Common myeloid progenitor, CD34-positive (primary cell): Measurements from ENCODE around the gene FHL2.

ENCODE experiments used
- CTCF ChIA-PET: fragments of 350-600 bp; sonication (Branson Sonifier 250); formaldehyde crosslinking; loops from one replicate; lab custom pipeline; 2021; ENCODE audit warnings: antibody characterized with exemption; lab: Charles Lee
- POLR2A ChIA-PET: fragments of 350-600 bp; sonication (Branson Sonifier 250); formaldehyde crosslinking; loops from one replicate; lab custom pipeline; 2021; ENCODE audit warnings: antibody characterized with exemption; lab: Charles Lee
- DNase-seq, 3 donors: peaks; one replicate each; pipeline versions ENCODE4 v3.0.0 to v3.0.0-alpha.2; 2013
- H3K27ac ChIP-seq, 2 experiments: 1 replicate in 1 of 2; 2 replicates in 1 of 2; pipeline ENCODE4 v1.7.0; 2013; ENCODE audit warnings: inconsistent platforms in 2 of 2, low read length in 2 of 2, mild to moderate bottlenecking in 2 of 2, low read depth in 1 of 2, moderate library complexity in 1 of 2; ENCODE audit not compliant: severe bottlenecking in 2 of 2, insufficient read depth in 1 of 2, poor library complexity in 1 of 2
- H3K27me3 ChIP-seq, 5 experiments: replicated peaks in 2 of 5; 1 replicate in 3 of 5; 2 replicates in 2 of 5; pipeline versions ENCODE4 v1.6.1 to v1.7.0; 2013; ENCODE audit warnings: low read length in 4 of 5, mild to moderate bottlenecking in 2 of 5, moderate library complexity in 2 of 5, inconsistent platforms in 1 of 5; ENCODE audit not compliant: insufficient read depth in 5 of 5, control insufficient read depth in 4 of 5
- H3K36me3 ChIP-seq, 4 experiments: 1 replicate in 2 of 4; 2 replicates in 2 of 4; pipeline versions ENCODE4 v1.6.1 to v1.7.0; 2013; ENCODE audit warnings: low read length in 3 of 4, control low read depth in 1 of 4, mild to moderate bottlenecking in 1 of 4; ENCODE audit not compliant: control insufficient read depth in 4 of 4, insufficient read depth in 4 of 4
- H3K4me1 ChIP-seq, 4 experiments: 1 replicate in 3 of 4; 2 replicates in 1 of 4; pipeline versions ENCODE4 v1.6.1 to v1.7.1; 2013; ENCODE audit warnings: low read length in 3 of 4, mild to moderate bottlenecking in 3 of 4, control low read depth in 1 of 4, inconsistent platforms in 1 of 4, moderate library complexity in 1 of 4; ENCODE audit not compliant: control insufficient read depth in 4 of 4, insufficient read depth in 4 of 4; ENCODE audit errors: control extremely low read depth in 1 of 4
- H3K4me3 ChIP-seq, 7 experiments: 1 replicate in 4 of 7; 2 replicates in 3 of 7; pipeline versions ENCODE4 v1.5.1 to v1.7.0; 2013; ENCODE audit warnings: mild to moderate bottlenecking in 7 of 7, low read length in 6 of 7, moderate library complexity in 6 of 7, inconsistent platforms in 2 of 7, low read depth in 2 of 7, control low read depth in 1 of 7; ENCODE audit not compliant: insufficient read depth in 4 of 7, control insufficient read depth in 1 of 7; ENCODE audit errors: extremely low read depth in 1 of 7
- H3K9me3 ChIP-seq, 5 experiments: 1 replicate in 4 of 5; 2 replicates in 1 of 5; pipeline versions ENCODE4 v1.6.1 to v1.7.1; 2013; ENCODE audit warnings: low read length in 4 of 5, mild to moderate bottlenecking in 2 of 5, inconsistent platforms in 1 of 5, low read depth in 1 of 5, moderate library complexity in 1 of 5; ENCODE audit not compliant: control insufficient read depth in 4 of 5, insufficient read depth in 2 of 5; ENCODE audit errors: control extremely low read depth in 1 of 5
- WGBS: methylation state at CpG from one replicate; pipeline ENCODE4 v1.1.5; 2013; ENCODE audit not compliant: insufficient coverage; 5-methylcytosine and 5-hydroxymethylcytosine counted together

The FHL2 gene

GRCh38 chr2:105400138-105400540, 1.3 kb upstream of the FHL2 start:
- Histone ChIP-seq H3K27ac (no peak overlapping the region), H3K4me1 (peaks cover 0 to 16% (median 9%) of the 10 kb centered on the region in 4 experiments), H3K36me3 (no peaks in the 10 kb centered on the region), H3K27me3 (peaks cover 0 to 3% (median 0%) of the 10 kb centered on the region in 5 experiments), H3K4me3 (no peak overlapping the region), H3K9me3 (no peaks in the 10 kb centered on the region)
- no peak for DNase-seq
- 100% methylated on average over 6 of the region's 7 CpGs for WGBS
- CTCF ChIA-PET = interaction anchor here (0.6 to 1.7 kb wide), 10 partner anchors 10 to 128 kb away, joined by 3 to 8 read pairs (median 3); no protein-coding TSS in a partner anchor
- POLR2A ChIA-PET = interaction anchor here (0.6 to 0.7 kb wide), 5 partner anchors 10 to 907 kb away, joined by 3 to 4 read pairs (median 3); no protein-coding TSS in a partner anchor

GRCh38 chr2:105399207-105399861, 483 bp upstream of the FHL2 start:
- no peak for DNase-seq
- peak overlapping the region in 6 of 7 experiments; percentile 68 to 87 (median 81) for H3K4me3 ChIP-seq
- ChIA-PET POLR2A (interaction anchor here (0.7 kb wide), 2 partner anchors 61 to 908 kb away, joined by 3 read pairs; no protein-coding TSS in a partner anchor), CTCF (interaction anchor here (0.6 to 1.7 kb wide), 13 partner anchors 11 to 128 kb away, joined by 3 to 8 read pairs (median 4); no protein-coding TSS in a partner anchor)
- no peaks in the 10 kb centered on the region for H3K9me3 ChIP-seq
- 64% methylated on average over 22 of the region's 38 CpGs for WGBS
- H3K27ac ChIP-seq = no peak overlapping the region
- H3K27me3 ChIP-seq = peaks cover 0 to 3% (median 0%) of the 10 kb centered on the region in 5 experiments
- peaks cover 0 to 16% (median 11%) of the 10 kb centered on the region in 4 experiments for H3K4me1 ChIP-seq
- H3K36me3 ChIP-seq = no peaks in the 10 kb centered on the region

- no peaks in the 10 kb centered on the region for H3K9me3 ChIP-seq
- ChIA-PET POLR2A (no interaction called here), CTCF (interaction anchor here (1.1 to 1.7 kb wide), 7 partner anchors 12 to 59 kb away, joined by 3 to 11 read pairs (median 4); no protein-coding TSS in a partner anchor)
- peak in 1 of 3 donors; percentile 17 for DNase-seq
- H3K27ac ChIP-seq = no peak overlapping the region
- peak overlapping the region in 6 of 7 experiments; percentile 68 to 87 (median 81) for H3K4me3 ChIP-seq
- H3K4me1 ChIP-seq = peaks cover 0 to 16% (median 11%) of the 10 kb centered on the region in 4 experiments
- H3K27me3 ChIP-seq = peaks cover 0 to 3% (median 0%) of the 10 kb centered on the region in 5 experiments
- no peaks in the 10 kb centered on the region for H3K36me3 ChIP-seq
- 70% methylated on average over 2 of the region's 6 CpGs for WGBS
Measured at GRCh38 chr2:105397953-105398335, 907 bp downstream of the FHL2 start.

GRCh38 chr2:105397025-105397722, 1.7 kb downstream of the FHL2 start:
- no peak for DNase-seq
- 98% methylated on average over 9 of the region's 13 CpGs for WGBS
- peaks cover 0 to 16% (median 11%) of the 10 kb centered on the region in 4 experiments for H3K4me1 ChIP-seq
- H3K4me3 ChIP-seq = peak overlapping the region in 1 of 7 experiments; percentile 10
- no peaks in the 10 kb centered on the region for H3K36me3 ChIP-seq
- H3K27me3 ChIP-seq = peaks cover 0 to 3% (median 0%) of the 10 kb centered on the region in 5 experiments
- H3K9me3 ChIP-seq = no peaks in the 10 kb centered on the region
- ChIA-PET CTCF (interaction anchor here (1.6 to 1.9 kb wide), 3 partner anchors 10 to 28 kb away, joined by 4 to 6 read pairs (median 4); no protein-coding TSS in a partner anchor), POLR2A (interaction anchor here (0.6 kb wide), 1 partner anchor 11 kb away, joined by 3 read pairs; no protein-coding TSS in a partner anchor)
- no peak overlapping the region for H3K27ac ChIP-seq

GRCh38 chr2:105396254-105397024, 2.4 kb downstream of the FHL2 start:
- WGBS = 97% methylated on average over 9 of the region's 12 CpGs
- ChIA-PET POLR2A (no interaction called here), CTCF (interaction anchor here (1.1 to 1.9 kb wide), 3 partner anchors 11 to 49 kb away, joined by 3 to 4 read pairs (median 3); no protein-coding TSS in a partner anchor)
- DNase-seq = peak in 1 of 3 donors; percentile 35
- H3K9me3 ChIP-seq = no peaks in the 10 kb centered on the region
- peaks cover 0 to 16% (median 11%) of the 10 kb centered on the region in 4 experiments for H3K4me1 ChIP-seq
- no peak overlapping the region for H3K27ac ChIP-seq
- H3K27me3 ChIP-seq = peaks cover 0 to 3% (median 0%) of the 10 kb centered on the region in 5 experiments
- no peaks in the 10 kb centered on the region for H3K36me3 ChIP-seq
- no peak overlapping the region for H3K4me3 ChIP-seq

GRCh38 chr2:105395691-105396090, 3.2 kb downstream of the FHL2 start:
- no peaks in the 10 kb centered on the region for H3K36me3 ChIP-seq
- peaks cover 0 to 3% (median 0%) of the 10 kb centered on the region in 5 experiments for H3K27me3 ChIP-seq
- CTCF ChIA-PET = interaction anchor here (1.1 to 3.9 kb wide), 5 partner anchors 9 to 48 kb away, joined by 3 to 22 read pairs (median 3); no protein-coding TSS in a partner anchor
- no peak overlapping the region for H3K4me3 ChIP-seq
- no peak overlapping the region for H3K27ac ChIP-seq
- H3K4me1 ChIP-seq = peaks cover 0 to 16% (median 11%) of the 10 kb centered on the region in 4 experiments
- H3K9me3 ChIP-seq = no peaks in the 10 kb centered on the region
- POLR2A ChIA-PET = no interaction called here
- DNase-seq = no peak
- 93% methylated on average over 7 of the region's 7 CpGs for WGBS
